ENCODE results near the gene TRIM24. TPM values are rescaled to one million over a fixed set of nuclear protein-coding genes. Genes with fewer than 3 reads are reported as not detected.

Gene TRIM24
- total RNA-seq, 2 donors from 2014 or later: 20.0 to 20.3 TPM

DNA sequence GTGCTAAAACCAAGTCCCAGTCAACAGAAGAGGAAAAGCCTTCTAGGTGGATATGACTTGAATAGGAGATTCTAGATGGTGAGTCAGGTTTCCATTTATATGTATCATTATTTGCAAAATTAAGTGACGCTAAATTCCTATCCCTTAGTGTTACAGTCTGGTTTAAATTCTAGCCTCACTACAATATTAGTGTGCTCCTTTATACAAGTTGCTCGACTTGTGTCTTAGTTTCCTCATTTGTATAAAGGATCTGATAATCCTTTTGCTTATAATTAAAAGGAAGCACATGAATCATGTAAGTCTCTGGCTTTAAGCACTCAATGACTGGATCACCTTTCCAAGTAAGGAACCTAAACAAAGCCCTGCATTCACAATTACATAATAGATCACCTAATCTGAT lies 135.4 kb downstream of the TRIM24 start:
- intact Hi-C loops (cut with DNase I, micrococcal nuclease): no loop called here
- DNase-seq: no peak
- ATAC-seq: no peak

- intact Hi-C loops (cut with DNase I, micrococcal nuclease): no loop called here
- DNase-seq (no peak), ATAC-seq (no peak)
Measured at GRCh38 chr7:138602451-138602850, 142.4 kb downstream of the TRIM24 start.

DNA sequence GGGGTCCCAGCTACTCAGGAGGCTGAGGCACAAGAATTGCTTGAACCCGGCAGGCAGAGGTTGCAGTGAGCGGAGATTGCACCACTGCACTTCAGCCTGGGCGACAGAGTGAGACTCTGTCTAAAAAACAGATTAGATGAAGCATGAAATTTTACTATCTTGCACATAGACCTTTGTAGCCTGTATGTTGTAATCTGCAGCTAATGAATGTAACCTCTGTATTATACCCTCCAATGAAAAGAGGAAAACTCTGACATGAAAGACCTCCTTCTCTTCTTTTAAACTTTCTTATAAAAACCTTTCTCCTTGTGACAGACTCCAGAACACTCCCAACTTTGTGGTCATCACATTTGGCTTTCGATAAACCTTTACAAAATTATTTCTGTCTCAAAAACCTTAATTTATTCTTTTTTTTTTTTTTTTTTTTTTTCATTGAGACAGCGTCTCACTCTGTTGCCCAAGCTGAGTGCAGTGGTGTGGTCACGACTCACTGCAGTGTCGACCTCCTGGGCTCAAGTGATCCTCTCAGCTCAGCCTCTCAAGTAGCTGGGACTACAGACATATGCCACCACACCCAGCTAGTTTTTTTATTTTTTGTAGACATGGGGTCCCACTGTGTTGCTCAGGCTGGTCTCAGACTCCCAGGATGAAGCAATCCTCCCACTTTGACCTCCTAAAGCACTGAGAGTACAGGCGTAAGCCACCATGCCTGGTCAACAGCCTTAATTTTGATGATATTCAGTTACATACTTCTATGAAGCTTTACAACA lies 143.7 kb downstream of the TRIM24 start:
- intact Hi-C loops (cut with DNase I, micrococcal nuclease): no loop called here

DNA sequence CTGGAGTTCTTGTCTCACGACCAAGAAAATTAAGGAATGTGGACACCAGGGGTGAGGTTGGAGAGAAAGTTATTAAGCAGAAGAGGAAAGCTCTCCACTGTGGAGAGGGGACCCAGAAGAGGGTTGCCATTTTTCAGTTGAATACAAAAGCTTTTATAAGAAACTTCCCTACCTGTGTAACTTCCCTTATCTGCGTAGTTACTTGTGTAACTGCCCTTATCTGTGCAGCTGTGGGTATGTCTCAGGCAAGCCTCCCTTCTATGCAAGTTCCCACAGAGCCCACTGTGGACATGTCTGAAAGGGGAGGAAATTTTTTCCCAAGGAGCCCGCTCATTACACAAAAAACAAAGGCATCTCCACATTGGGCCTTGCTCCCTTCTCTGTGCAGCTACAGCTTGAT lies 146.2 kb downstream of the TRIM24 start:
- no peak for DNase-seq
- no peak for ATAC-seq
- intact Hi-C loops (cut with DNase I, micrococcal nuclease): no loop called here

More for the DNA sequence above, 143.7 kb downstream of the TRIM24 start:
- DNase-seq: no peak
- no peak for ATAC-seq

DNA sequence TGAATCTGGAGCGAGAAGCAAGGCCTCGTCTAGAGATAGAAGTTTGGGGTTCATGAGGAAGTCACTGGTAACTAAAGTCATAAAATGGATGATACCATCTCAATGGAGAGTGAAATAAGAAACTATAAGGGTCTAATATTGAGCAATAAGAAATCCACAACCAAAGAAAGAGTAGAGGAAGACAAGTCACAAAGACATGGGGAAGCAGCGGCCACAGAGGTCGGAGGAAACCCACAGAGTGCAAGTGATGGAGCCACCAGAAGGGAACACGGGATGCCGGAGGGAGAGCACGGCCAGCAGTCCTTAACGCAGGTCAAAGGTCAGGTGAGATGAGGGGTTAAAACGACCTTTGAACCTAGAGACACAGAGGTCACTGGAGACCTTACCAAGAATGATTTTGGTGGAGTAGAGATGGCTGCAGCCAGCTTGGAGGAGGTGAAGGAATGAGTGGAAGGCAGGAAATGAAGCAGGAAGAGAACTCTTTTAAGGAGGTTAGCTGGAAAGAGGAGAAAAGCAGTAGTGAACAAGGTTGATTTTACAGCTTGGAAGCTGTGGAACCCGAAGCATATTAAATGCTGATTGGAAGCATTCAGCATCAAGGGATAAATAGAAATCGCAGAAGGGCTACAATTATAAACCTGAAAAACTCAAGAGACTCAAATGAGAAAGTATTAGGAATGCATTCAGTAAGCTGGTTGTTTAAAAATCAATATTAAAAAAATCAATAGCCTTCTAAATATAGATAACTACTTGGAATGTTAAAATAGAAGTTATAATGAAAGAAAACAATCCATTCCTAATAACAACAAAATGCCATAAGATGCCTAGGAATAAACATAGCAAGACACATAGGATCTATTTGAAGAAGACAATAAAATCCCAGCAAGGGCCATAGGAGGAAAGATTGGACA lies 147.4 kb downstream of the TRIM24 start:
- DNase-seq (no peak), ATAC-seq (no peak)
- intact Hi-C loops (cut with DNase I, micrococcal nuclease): no loop called here

DNA sequence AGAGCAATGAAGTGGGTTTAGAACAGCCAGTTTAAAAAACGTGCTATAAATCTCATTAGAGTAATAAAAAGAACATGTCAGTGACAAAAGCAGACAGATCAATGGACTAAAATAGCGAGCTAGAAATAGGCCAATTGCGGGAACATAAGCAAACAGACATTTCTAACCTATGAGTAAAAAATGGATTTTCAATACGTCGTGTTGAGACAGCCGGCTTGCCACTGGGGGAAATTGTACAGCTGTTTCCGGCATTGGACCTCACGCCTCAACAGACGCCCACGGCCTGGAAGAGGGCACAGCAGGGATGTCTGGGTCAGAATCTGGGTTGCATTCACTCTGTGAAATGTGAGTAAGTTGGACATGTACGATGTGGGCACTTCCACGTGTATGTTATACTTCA lies 148.2 kb downstream of the TRIM24 start:
- DNase-seq (no peak), ATAC-seq (no peak)
- intact Hi-C loops (cut with DNase I, micrococcal nuclease): no loop called here

GRCh38 chr7:138610671-138611170 lies 150.7 kb downstream of the TRIM24 start:
- intact Hi-C loops (cut with DNase I, micrococcal nuclease): no loop called here
- DNase-seq: no peak
- ATAC-seq: no peak

GRCh38 chr7:138613630-138614029 lies 153.6 kb downstream of the TRIM24 start:
- no peak for DNase-seq
- ATAC-seq: no peak
- intact Hi-C loops (cut with DNase I, micrococcal nuclease): no loop called here

- intact Hi-C loops (cut with DNase I, micrococcal nuclease): no loop called here
- ATAC-seq: no peak
- DNase-seq: no peak
Measured at GRCh38 chr7:138616085-138616484, 156.0 kb downstream of the TRIM24 start.

- intact Hi-C loops (cut with DNase I, micrococcal nuclease): no loop called here
Measured at GRCh38 chr7:138618506-138618905, 158.4 kb downstream of the TRIM24 start.

GRCh38 chr7:138618933-138619332 lies 158.9 kb downstream of the TRIM24 start:
- no peak for ATAC-seq
- intact Hi-C loops (cut with DNase I, micrococcal nuclease): no loop called here
- no peak for DNase-seq

More at GRCh38 chr7:138618506-138618905, 158.4 kb downstream of the TRIM24 start:
- DNase-seq (no peak), ATAC-seq (no peak)

DNA sequence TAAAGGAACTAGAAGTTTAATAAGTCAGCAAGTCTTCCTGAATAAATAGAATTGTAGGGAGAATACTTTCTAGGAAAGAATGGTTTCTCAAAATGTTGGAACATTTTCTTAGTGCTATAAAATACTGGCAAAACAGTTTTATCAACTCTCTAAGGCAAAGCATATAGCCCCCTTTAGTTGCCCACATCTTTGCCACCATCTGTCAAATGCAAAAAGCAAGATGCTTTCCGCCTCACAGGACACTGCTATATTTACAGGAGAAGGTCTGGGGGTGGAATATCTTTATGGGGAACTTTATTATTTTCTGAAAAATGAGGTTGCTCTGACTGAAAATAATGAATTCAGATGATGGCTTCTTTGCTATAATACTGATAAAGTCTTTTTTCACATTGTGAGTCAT lies 162.8 kb downstream of the TRIM24 start:
- no peak for ATAC-seq
- no peak for DNase-seq
- intact Hi-C loops (cut with DNase I, micrococcal nuclease): no loop called here

GRCh38 chr7:138625084-138625848 lies 165.2 kb downstream of the TRIM24 start:
- no peak for ATAC-seq
- intact Hi-C loops (cut with DNase I, micrococcal nuclease): no loop called here
- DNase-seq: no peak

DNA sequence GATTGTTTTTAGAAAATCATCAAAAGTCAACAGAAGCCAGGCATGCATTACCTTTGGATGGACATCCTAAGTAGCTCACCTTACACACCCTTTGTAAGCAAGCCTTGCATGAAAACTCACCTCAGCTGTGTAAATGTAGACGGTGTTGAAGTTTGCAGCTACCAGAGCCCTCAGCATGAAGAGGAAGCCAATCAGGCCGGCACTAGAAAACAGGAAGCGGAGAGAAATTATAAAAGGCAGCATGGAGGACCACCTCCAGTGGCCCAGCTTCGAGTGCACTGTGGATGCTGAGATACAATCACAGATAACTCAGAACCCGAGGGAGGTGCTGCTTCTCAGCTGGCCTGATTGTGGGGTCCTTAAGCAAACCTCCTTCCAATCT lies 165.8 kb downstream of the TRIM24 start:
- ATAC-seq (no peak), DNase-seq (no peak)
- intact Hi-C loops (cut with DNase I, micrococcal nuclease): no loop called here

- ATAC-seq (no peak), DNase-seq (no peak)
- intact Hi-C loops (cut with DNase I, micrococcal nuclease): no loop called here
Measured at GRCh38 chr7:138626846-138627245, 166.8 kb downstream of the TRIM24 start.

- intact Hi-C loops (cut with DNase I, micrococcal nuclease): no loop called here
- no peak for ATAC-seq
- no peak for DNase-seq
Measured at GRCh38 chr7:138627361-138627760, 167.3 kb downstream of the TRIM24 start.

- DNase-seq (no peak), ATAC-seq (no peak)
- intact Hi-C loops (cut with DNase I, micrococcal nuclease): no loop called here
Measured at GRCh38 chr7:138630059-138630610, 170.1 kb downstream of the TRIM24 start.

GRCh38 chr7:138632384-138632783 lies 172.3 kb downstream of the TRIM24 start:
- no peak for ATAC-seq
- intact Hi-C loops (cut with DNase I, micrococcal nuclease): no loop called here

More at GRCh38 chr7:138632384-138632783, 172.3 kb downstream of the TRIM24 start:
- DNase-seq: no peak

Measured in left colon (tissue), 2 donors.